Hematopoietic multipotent progenitor cell treated with erythropoietin and hydrocortisone succinate and interleukin-3 and kit ligand, for 15 days (in vitro differentiated cells): ENCODE data around the gene IQGAP3.

Source experiments
- DNase-seq: peaks from one replicate; pipeline ENCODE4 v3.0.0-alpha.2; 2015; ENCODE audit warnings: low spot score

The IQGAP3 gene

GRCh38 chr1:156480411-156481192 is 91.8 kb downstream of the IQGAP3 start:
- peak; percentile 71 for DNase-seq

- DNase-seq, result no peak
Measured at GRCh38 chr1:156480016-156480370, 92.4 kb downstream of the IQGAP3 start.

- no peak for DNase-seq
Measured at GRCh38 chr1:156479093-156480015, 93.0 kb downstream of the IQGAP3 start.

GRCh38 chr1:156478250-156478627 is 94.1 kb downstream of the IQGAP3 start:
- no peak for DNase-seq

GRCh38 chr1:156477526-156478249 is 94.7 kb downstream of the IQGAP3 start:
- no peak for DNase-seq

GRCh38 chr1:156476501-156477298 is 95.7 kb downstream of the IQGAP3 start:
- DNase-seq, result no peak

- DNase-seq, result no peak
Measured at GRCh38 chr1:156475568-156476500, 96.5 kb downstream of the IQGAP3 start.
